KOPT-K1 (cell line): ENCODE measurements around the gene SMARCB1.

Source experiments
- H3K27ac ChIP-seq: fragments of 200-600 bp; sonication (generic); 2 replicates; pipeline ENCODE4 v1.5.1; 2016; ENCODE audit warnings: antibody characterized with exemption, mild to moderate bottlenecking, low read depth, low read length; ENCODE audit not compliant: poor library complexity, severe bottlenecking
- H3K36me3 ChIP-seq: fragments of 200-600 bp; sonication (generic); 2 replicates; pipeline ENCODE4 v1.5.1; 2017; ENCODE audit warnings: antibody characterized with exemption, mild to moderate bottlenecking, low read length, moderate library complexity; ENCODE audit not compliant: insufficient read depth
- H3K9me3 ChIP-seq: fragments of 200-600 bp; sonication (generic); 2 replicates; pipeline ENCODE4 v1.5.1; 2017; ENCODE audit warnings: antibody characterized with exemption, low read length, mild to moderate bottlenecking; ENCODE audit not compliant: insufficient read depth, poor library complexity, severe bottlenecking

Gene SMARCB1

GRCh38 chr22:23834793-23835483 lies 48.2 kb downstream of the SMARCB1 start:
- no peaks in the 10 kb centered on the region for H3K9me3 ChIP-seq
- H3K27ac ChIP-seq = no peak overlapping the region
- peaks cover 69% of the 10 kb centered on the region for H3K36me3 ChIP-seq

- Histone ChIP-seq H3K36me3 (peaks cover 62% of the 10 kb centered on the region), H3K27ac (no peak overlapping the region), H3K9me3 (no peaks in the 10 kb centered on the region)
Measured at GRCh38 chr22:23835484-23836144, 48.8 kb downstream of the SMARCB1 start.

- H3K36me3 ChIP-seq = peaks cover 56% of the 10 kb centered on the region
- no peak overlapping the region for H3K27ac ChIP-seq
- no peaks in the 10 kb centered on the region for H3K9me3 ChIP-seq
Measured at GRCh38 chr22:23836281-23836680, 49.5 kb downstream of the SMARCB1 start.

GRCh38 chr22:23836692-23837495 lies 50.1 kb downstream of the SMARCB1 start:
- H3K36me3 ChIP-seq = peaks cover 49% of the 10 kb centered on the region
- H3K27ac ChIP-seq = no peak overlapping the region
- no peaks in the 10 kb centered on the region for H3K9me3 ChIP-seq

GRCh38 chr22:23837496-23837859 lies 50.7 kb downstream of the SMARCB1 start:
- no peak overlapping the region for H3K27ac ChIP-seq
- H3K36me3 ChIP-seq = peaks cover 44% of the 10 kb centered on the region
- H3K9me3 ChIP-seq = no peaks in the 10 kb centered on the region

- H3K36me3 ChIP-seq = peaks cover 37% of the 10 kb centered on the region
- H3K9me3 ChIP-seq = no peaks in the 10 kb centered on the region
- no peak overlapping the region for H3K27ac ChIP-seq
Measured at GRCh38 chr22:23837911-23838680, 51.3 kb downstream of the SMARCB1 start.

- Histone ChIP-seq H3K27ac (peak within 1 kb of the TSS; percentile 11), H3K36me3 (peaks cover 30% of the 10 kb centered on the region)
Measured at GRCh38 chr22:23838681-23839468, 52.1 kb downstream of the SMARCB1 start, which contains the start of gene DERL3. Gene DERL3, minus strand, starts transcription at chr22:23839006. Its CDS starts 19 bp downstream, at chr22:23838987.

GRCh38 chr22:23840026-23840425 lies 53.3 kb downstream of the SMARCB1 start:
- Histone ChIP-seq H3K9me3 (no peaks in the 10 kb centered on the region), H3K36me3 (peaks cover 20% of the 10 kb centered on the region), H3K27ac (no peak overlapping the region)

More at GRCh38 chr22:23838681-23839468, 52.1 kb downstream of the SMARCB1 start, which contains the start of gene DERL3:
- no peaks in the 10 kb centered on the region for H3K9me3 ChIP-seq

- Histone ChIP-seq H3K9me3 (no peaks in the 10 kb centered on the region), H3K36me3 (peaks cover 8% of the 10 kb centered on the region), H3K27ac (no peak overlapping the region)
Measured at GRCh38 chr22:23841292-23841691, 54.5 kb downstream of the SMARCB1 start.

- Histone ChIP-seq H3K9me3 (no peaks in the 10 kb centered on the region), H3K27ac (no peak overlapping the region), H3K36me3 (peaks cover 2% of the 10 kb centered on the region; the same call in 1 of the 2 replicates)
Measured at GRCh38 chr22:23841736-23842445, 55.1 kb downstream of the SMARCB1 start.

- Histone ChIP-seq H3K9me3 (no peaks in the 10 kb centered on the region), H3K36me3 (no peaks in the 10 kb centered on the region), H3K27ac (no peak overlapping the region)
Measured at GRCh38 chr22:23842599-23842998, 55.8 kb downstream of the SMARCB1 start.

GRCh38 chr22:23844739-23845202 lies 58.0 kb downstream of the SMARCB1 start:
- H3K27ac ChIP-seq = no peak overlapping the region
- H3K9me3 ChIP-seq = no peaks in the 10 kb centered on the region
- H3K36me3 ChIP-seq = no peaks in the 10 kb centered on the region

GRCh38 chr22:23845265-23846080 lies 58.7 kb downstream of the SMARCB1 start:
- H3K9me3 ChIP-seq = no peaks in the 10 kb centered on the region
- no peaks in the 10 kb centered on the region for H3K36me3 ChIP-seq
- no peak overlapping the region for H3K27ac ChIP-seq
